GM19328 (cell line): ENCODE results near the gene PLCXD1.

Source experiments
- ATAC-seq: cut with Tn5 transposase; IDR thresholded peaks from one replicate; pipeline ENCODE4 v1.9.1; 2021; ENCODE audit warnings: mild to moderate bottlenecking, moderate library complexity; ENCODE audit not compliant: unreplicated experiment

PLCXD1 gene

GRCh38 chrX:333611-334311 lies 52.6 kb downstream of the PLCXD1 start:
- no peak for ATAC-seq

- no peak for ATAC-seq
These were observed 53.2 kb downstream of the PLCXD1 start for GRCh38 chrX:334331-334891.

- ATAC-seq: no peak
These were observed 54.0 kb downstream of the PLCXD1 start for GRCh38 chrX:334971-335757.

GRCh38 chrX:335758-336155 lies 54.6 kb downstream of the PLCXD1 start:
- no peak for ATAC-seq

DNA sequence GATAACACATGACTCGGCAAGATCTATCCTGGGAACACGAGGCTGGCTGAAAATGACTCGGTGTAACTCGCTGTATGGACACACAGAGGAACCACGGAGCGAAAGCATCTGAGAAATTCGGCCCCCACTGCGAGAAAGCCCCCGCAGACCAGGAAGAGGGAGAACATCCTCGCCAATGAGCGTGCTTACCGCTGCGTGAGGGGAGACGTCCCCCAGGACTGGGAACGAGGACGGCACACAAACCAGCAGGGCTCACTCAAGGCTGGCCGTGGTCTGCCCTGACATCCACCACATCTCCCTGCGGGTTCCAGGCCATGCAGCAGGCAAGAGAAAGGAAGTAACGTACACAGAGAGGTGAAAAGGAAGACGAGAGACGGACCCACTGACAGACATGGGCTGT lies 55.0 kb downstream of the PLCXD1 start:
- no peak for ATAC-seq

DNA sequence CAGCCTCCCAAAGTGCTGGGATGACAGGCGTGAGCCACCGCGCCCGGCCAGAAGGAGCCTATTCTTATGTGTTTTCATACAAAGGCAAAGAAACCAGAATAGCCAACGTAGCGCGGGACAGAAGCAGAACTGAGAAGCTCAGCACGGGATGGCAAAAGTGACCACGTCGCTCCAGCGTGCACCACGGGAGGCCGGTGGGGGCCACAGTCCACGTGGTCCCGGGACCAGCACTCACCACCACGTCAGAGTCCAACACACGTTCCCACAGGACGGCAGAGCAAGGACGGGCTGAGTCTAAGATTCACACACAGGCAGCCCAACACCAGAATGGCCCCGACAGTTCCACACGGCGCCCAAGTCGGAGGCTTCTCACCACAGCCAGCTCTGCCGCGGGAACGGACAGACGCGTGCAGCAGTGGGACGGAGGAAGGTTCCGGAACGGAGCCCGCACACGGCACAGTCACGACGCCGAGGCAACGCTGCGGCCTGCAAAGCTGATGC lies 56.2 kb downstream of the PLCXD1 start:
- no peak for ATAC-seq

DNA sequence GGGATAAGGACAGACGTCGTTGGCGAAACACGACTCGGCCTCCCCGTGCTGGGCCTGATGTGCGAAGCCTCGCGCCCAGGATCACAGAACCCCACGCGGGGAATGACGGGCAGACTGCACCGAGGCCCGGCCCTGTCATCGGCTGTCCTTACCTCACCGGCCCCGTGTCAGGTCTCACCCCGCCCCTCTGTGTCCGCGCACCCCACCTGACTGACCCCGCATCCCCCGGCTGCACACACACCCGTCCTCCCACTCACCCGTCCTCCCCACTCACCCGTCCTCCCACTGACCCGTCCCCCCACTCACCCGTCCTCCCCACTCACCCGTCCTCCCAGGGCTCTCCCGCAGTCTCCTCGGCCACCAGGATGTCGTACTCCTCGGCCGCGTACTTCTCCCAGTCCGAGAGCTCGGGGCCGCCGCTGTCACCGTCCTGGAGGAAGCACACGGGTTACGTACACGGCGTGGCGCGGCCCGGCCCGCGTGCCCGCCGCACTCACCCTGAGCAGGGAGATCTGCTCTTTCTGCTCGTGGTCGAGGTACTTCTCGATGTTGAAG lies 57.2 kb downstream of the PLCXD1 start:
- ATAC-seq: no peak

- no peak for ATAC-seq
These were observed 57.7 kb downstream of the PLCXD1 start for GRCh38 chrX:338836-339400.

GRCh38 chrX:340121-340520 lies 58.9 kb downstream of the PLCXD1 start:
- ATAC-seq: no peak

- no peak for ATAC-seq
These were observed 59.7 kb downstream of the PLCXD1 start for GRCh38 chrX:340641-341423.

GRCh38 chrX:341541-342101 lies 60.4 kb downstream of the PLCXD1 start:
- ATAC-seq: no peak

GRCh38 chrX:344371-344901 lies 63.3 kb downstream of the PLCXD1 start:
- no peak for ATAC-seq

- no peak for ATAC-seq
These were observed 64.1 kb downstream of the PLCXD1 start for GRCh38 chrX:345020-345925.

GRCh38 chrX:346034-346813 lies 65.0 kb downstream of the PLCXD1 start:
- no peak for ATAC-seq

- no peak for ATAC-seq
These were observed 66.4 kb downstream of the PLCXD1 start for GRCh38 chrX:347351-348117.

- ATAC-seq: no peak
These were observed 67.4 kb downstream of the PLCXD1 start for GRCh38 chrX:348461-349117.

DNA sequence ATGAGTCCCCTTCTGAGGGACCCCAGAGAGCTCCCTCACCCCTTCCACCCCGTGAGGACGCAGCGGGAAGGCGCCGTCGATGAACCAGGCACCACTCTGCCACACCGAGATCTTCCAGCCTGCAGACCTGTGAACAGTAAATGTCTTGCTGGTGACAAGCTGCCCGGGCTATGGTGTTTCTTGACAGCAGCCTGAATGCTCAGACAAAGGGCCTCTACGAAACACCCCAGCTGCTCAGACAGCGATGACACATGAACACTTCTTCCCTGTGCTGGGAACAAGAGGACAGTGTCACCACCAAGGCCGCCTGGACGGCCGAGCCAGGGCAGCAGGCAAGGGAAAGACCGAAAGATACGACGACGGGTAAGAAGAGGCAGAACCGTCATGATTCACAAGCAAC lies 68.0 kb downstream of the PLCXD1 start:
- ATAC-seq: no peak
